ENCODE results near the gene AMBRA1. TPM values are rescaled to one million over a fixed set of nuclear protein-coding genes. Genes with fewer than 3 reads are reported as not detected.

The AMBRA1 gene
- total and polyA plus RNA-seq, 2 of the 8 experiments (the other 6 are each of a cell fraction or from before 2014, with no cell fraction given): 14.2 to 37.4 TPM

GRCh38 chr11:46615756-46616155 is 21.9 kb upstream of the AMBRA1 start:
- H3K36me3 ChIP-seq (ENCODE audit: control insufficient read depth in 2 of 4, insufficient read depth in 4 of 4, low read length in 3 of 4): no peaks in the 10 kb centered on the region
- POLR2A ChIA-PET (ENCODE audit: partially characterized antibody): interaction anchor here (0.9 to 1.4 kb wide), 3 partner anchors 9 to 38 kb away, joined by 3 read pairs; no protein-coding TSS in a partner anchor
- no peak overlapping the region for H4K8ac ChIP-seq (ENCODE audit: extremely low read depth, insufficient read depth, low read length)
- H3K23ac ChIP-seq (ENCODE audit: insufficient read length): no peak overlapping the region
- CTCF ChIA-PET (ENCODE audit: partially characterized antibody): interaction anchor here (0.8 to 1.0 kb wide), 3 partner anchors 18 to 267 kb away, joined by 3 to 4 read pairs (median 3); no protein-coding TSS in a partner anchor
- no peak overlapping the region for H3K9ac ChIP-seq (replicated peaks in 1 of 4; ENCODE audit: extremely low read depth in 1 of 4, low read depth in 3 of 4, low read length in 3 of 4)
- 89% methylated on average over 7 of the region's 7 CpGs; no CpG with 5 or more reads in 1 of the 2 experiments for WGBS, 2 experiments (ENCODE audit: extremely low coverage in 1 of 2, insufficient coverage in 1 of 2, insufficient read length in 1 of 2, insufficient replicate concordance in 2 of 2, low coverage in 1 of 2, low lambda C conversion rate in 2 of 2, missing lambda C conversion rate in 1 of 2)
- no peak overlapping the region for H3K4ac ChIP-seq (replicated peaks; ENCODE audit: insufficient read length, low read depth, low read length)
- no peak for DNase-seq (ENCODE audit: low read depth in 1 of 2, low spot score in 2 of 2)
- H2AFZ ChIP-seq (ENCODE audit: low read length): no peak overlapping the region
- no peak overlapping the region for H3K27ac ChIP-seq (ENCODE audit: low read depth, low read length)
- no peak overlapping the region for H2BK15ac ChIP-seq (ENCODE audit: low read length)
- no peak overlapping the region for H2AK5ac ChIP-seq (ENCODE audit: low read depth, low read length)
- no peak overlapping the region for H2BK20ac ChIP-seq (ENCODE audit: low read length)
- H3K56ac ChIP-seq (replicated peaks; ENCODE audit: insufficient read length, low read depth, low read length): no peak overlapping the region
- no peaks in the 10 kb centered on the region; a peak in 1 of 7 replicates for H3K4me1 ChIP-seq (replicated peaks in 1 of 4; ENCODE audit: control insufficient read depth in 3 of 4, insufficient read depth in 4 of 4, low read length in 3 of 4)
- no peak overlapping the region; a peak in 1 of 8 replicates for H3K4me3 ChIP-seq (ENCODE audit: extremely low read depth in 1 of 4, insufficient read depth in 2 of 4, low read depth in 3 of 4, low read length in 4 of 4)
- H2BK120ac ChIP-seq (replicated peaks; ENCODE audit: low read depth, low read length): no peak overlapping the region
- H4K5ac ChIP-seq (ENCODE audit: insufficient read length, low read depth, low read length): no peak overlapping the region
- peaks cover 0 to 27% of the 10 kb centered on the region in 2 experiments; a peak in 3 of 4 replicates for H3K79me2 ChIP-seq (ENCODE audit: control insufficient read depth in 1 of 2, insufficient read depth in 2 of 2, low read length in 2 of 2)
- no peaks in the 10 kb centered on the region for H4K20me1 ChIP-seq (replicated peaks in 1 of 2; ENCODE audit: control insufficient read depth in 1 of 2, insufficient read depth in 2 of 2, low read length in 2 of 2)
- 0 out of 2 replicates have a peak overlapping the region, but pooled peaks have one; percentile 39 for H2BK12ac ChIP-seq (ENCODE audit: low read depth, low read length)
- H3K9me3 ChIP-seq (ENCODE audit: insufficient read depth in 2 of 2, low read depth in 1 of 2, low read length in 1 of 2): no peaks in the 10 kb centered on the region
- H4K91ac ChIP-seq (replicated peaks; ENCODE audit: insufficient read length, low read length): no peak overlapping the region
- H3K18ac ChIP-seq (ENCODE audit: extremely low read depth, low read length): no peak overlapping the region
- H3K27me3 ChIP-seq (replicated peaks in 1 of 4; ENCODE audit: control insufficient read depth in 3 of 4, extremely low read depth in 1 of 4, insufficient read depth in 3 of 4, low read length in 3 of 4): no peaks in the 10 kb centered on the region
- FAIRE-seq: no peak
- no peak overlapping the region for H2BK5ac ChIP-seq (ENCODE audit: low read depth, low read length)
- no peak overlapping the region for H3K14ac ChIP-seq (ENCODE audit: insufficient read length)
- H3K4me2 ChIP-seq (ENCODE audit: insufficient read depth in 1 of 2, low read depth in 2 of 2, low read length in 2 of 2): no peak overlapping the region; a peak in 1 of 4 replicates
- H3K23me2 ChIP-seq (ENCODE audit: low read depth, low read length): 0 out of 2 replicates have a peak, but pooled peaks cover 1% of the 10 kb centered on the region
- peaks cover 5% of the 10 kb centered on the region; the same call in 1 of the 2 replicates for H3K79me1 ChIP-seq (ENCODE audit: low read depth, low read length)
- TF ChIP-seq POLR2A (IDR thresholded peaks at IDR 0.05; ENCODE audit: control extremely low read depth in 1 of 2, low read depth in 2 of 2, low read length in 2 of 2) (no peak), JUND (IDR thresholded peaks at IDR 0.05; ENCODE audit: low read length) (no peak), ATF2 (IDR thresholded peaks at IDR 0.05; ENCODE audit: low read length) (no peak), RFX5 (IDR thresholded peaks at IDR 0.05; ENCODE audit: borderline replicate concordance, low read depth, low read length) (no peak), ASH2L (IDR thresholded peaks at IDR 0.05; ENCODE audit: low read length) (no peak), EGR1 (IDR thresholded peaks at IDR 0.05; ENCODE audit: borderline replicate concordance, low read depth, low read length) (no peak), CBX8 (IDR thresholded peaks at IDR 0.05; ENCODE audit: borderline replicate concordance, low read depth, low read length) (no peak), NANOG (IDR thresholded peaks at IDR 0.05; ENCODE audit: insufficient read depth, low read depth, low read length, poor library complexity, severe bottlenecking) (no peak), SIX5 (IDR thresholded peaks at IDR 0.05; ENCODE audit: low read depth, low read length) (no peak), SRF (IDR thresholded peaks at IDR 0.05; ENCODE audit: low read depth, low read length) (no peak), CHD2 (IDR thresholded peaks at IDR 0.05; ENCODE audit: low read length) (no peak), CREB1 (IDR thresholded peaks at IDR 0.05) (no peak), SUZ12 (IDR thresholded peaks at IDR 0.05; ENCODE audit: low read length) (no peak)

Measured in H1 (cell line).